ENCODE results near the gene ST6GALNAC1.

Gene ST6GALNAC1

DNA sequence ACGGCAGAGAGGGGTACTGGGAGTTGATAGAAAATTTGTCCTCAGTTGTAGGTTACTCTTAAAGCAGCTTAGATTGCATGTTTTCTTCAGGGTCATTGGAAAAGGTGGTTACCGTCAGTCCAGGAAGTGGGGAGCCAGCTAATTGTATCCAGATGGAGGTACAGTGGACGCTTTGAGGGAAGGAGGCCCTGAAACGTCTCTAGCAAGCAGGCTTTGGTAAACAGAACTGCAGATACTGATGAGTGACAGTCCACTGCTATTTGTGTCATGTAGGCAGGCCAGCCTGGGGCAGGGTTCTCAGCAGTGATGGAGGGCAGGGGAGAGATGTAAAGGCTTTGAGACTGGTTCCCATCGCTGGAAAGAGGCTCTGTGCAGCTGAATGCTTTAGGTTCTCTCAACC lies 30.2 kb upstream of the ST6GALNAC1 start:
- no peak for TF ChIP-seq CTCF (IDR thresholded peaks at IDR 0.05)

- no peak for TF ChIP-seq CTCF (IDR thresholded peaks at IDR 0.05)
Measured at GRCh38 chr17:76672892-76673291, 29.3 kb upstream of the ST6GALNAC1 start.

DNA sequence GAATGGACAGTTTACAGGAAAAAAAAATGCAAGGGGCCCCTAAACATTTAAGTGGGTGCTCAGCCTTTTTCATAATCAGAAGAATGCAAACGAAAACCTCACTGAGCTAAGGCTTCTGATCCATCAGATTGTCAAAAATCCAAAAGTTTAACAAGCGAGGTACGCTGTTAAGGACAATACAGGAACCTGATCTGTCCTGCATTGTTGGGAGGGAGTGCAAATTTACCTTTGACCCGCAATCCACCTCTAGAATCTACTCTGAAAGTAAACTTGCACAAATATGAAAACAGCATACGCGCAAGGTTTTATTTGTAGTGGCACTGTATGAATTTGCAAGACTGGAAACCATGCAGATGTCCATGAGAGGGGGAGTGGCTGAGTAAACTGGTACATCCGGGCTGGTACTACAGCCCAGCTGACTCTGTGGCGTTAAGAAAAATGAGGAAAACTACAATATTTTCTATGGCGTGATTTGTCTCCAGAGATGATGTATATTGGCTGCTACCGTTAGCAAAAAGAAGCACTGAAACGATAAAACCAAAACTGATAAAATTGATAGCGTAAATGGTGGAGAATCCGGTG lies 28.8 kb upstream of the ST6GALNAC1 start:
- TF ChIP-seq CTCF (IDR thresholded peaks at IDR 0.05) = no peak

DNA sequence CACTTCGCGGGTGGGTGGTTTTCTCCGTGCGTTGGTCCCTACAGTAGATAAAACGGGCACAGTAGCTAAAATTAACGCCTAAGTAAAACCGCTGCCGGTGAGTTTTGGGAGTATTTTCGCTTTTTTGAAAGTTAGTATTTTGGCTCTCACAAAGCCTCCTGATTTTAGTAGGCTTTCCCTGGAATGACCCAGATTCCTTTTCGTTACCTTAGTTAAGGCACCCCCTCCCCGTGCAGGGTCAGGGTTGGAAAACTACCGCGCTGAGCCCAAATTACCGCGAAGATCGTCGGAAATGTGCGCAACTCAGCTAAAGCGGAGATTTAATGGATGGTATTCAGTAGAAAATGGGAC lies 28.3 kb upstream of the ST6GALNAC1 start:
- no peak for TF ChIP-seq CTCF (IDR thresholded peaks at IDR 0.05)

- no peak for TF ChIP-seq CTCF (IDR thresholded peaks at IDR 0.05)
Measured at GRCh38 chr17:76671123-76671911, 27.8 kb upstream of the ST6GALNAC1 start.

GRCh38 chr17:76670718-76671122 lies 27.2 kb upstream of the ST6GALNAC1 start:
- TF ChIP-seq CTCF (IDR thresholded peaks at IDR 0.05) = no peak

GRCh38 chr17:76670020-76670717 lies 26.6 kb upstream of the ST6GALNAC1 start:
- no peak for TF ChIP-seq CTCF (IDR thresholded peaks at IDR 0.05)
